ENCODE measurements around the gene AOAH. TPM values are rescaled to one million over a fixed set of nuclear protein-coding genes. Genes with fewer than 3 reads are reported as not detected.

Gene AOAH
- total RNA-seq, 4 donors from 2014 or later = 0.93 to 20.5 (median 9.9) TPM

GRCh38 chr7:36604806-36605205 is 119.5 kb downstream of the AOAH start:
- H3K27me3 ChIP-seq = no peaks in the 10 kb centered on the region
- TF ChIP-seq EP300 (IDR thresholded peaks at IDR 0.05) = no peak
- no peak for TF ChIP-seq CTCF (IDR thresholded peaks at IDR 0.05)
- TF ChIP-seq POLR2AphosphoS5 (IDR thresholded peaks at IDR 0.05) = no peak
- no peak for TF ChIP-seq POLR2A (IDR thresholded peaks at IDR 0.05)
- no peaks in the 10 kb centered on the region for H3K9me3 ChIP-seq
- H3K4me1 ChIP-seq = no peaks in the 10 kb centered on the region
- H3K27ac ChIP-seq = no peak overlapping the region
- no peak for ATAC-seq
- WGBS, 2 donors (ENCODE audit: low coverage in 1 of 2) = 73% methylated on average over 3 of the region's 3 CpGs; no CpG with 5 or more reads in 1 of the 2 donors
- H3K36me3 ChIP-seq = no peaks in the 10 kb centered on the region
- H3K4me3 ChIP-seq = no peak overlapping the region

- TF ChIP-seq POLR2A (IDR thresholded peaks at IDR 0.05) (no peak), EP300 (IDR thresholded peaks at IDR 0.05) (no peak), CTCF (IDR thresholded peaks at IDR 0.05) (no peak), POLR2AphosphoS5 (IDR thresholded peaks at IDR 0.05) (no peak)
- ATAC-seq = no peak
- no peaks in the 10 kb centered on the region for H3K9me3 ChIP-seq
- no peak overlapping the region for H3K27ac ChIP-seq
- H3K4me3 ChIP-seq = no peak overlapping the region
- no peaks in the 10 kb centered on the region for H3K36me3 ChIP-seq
- no peaks in the 10 kb centered on the region for H3K27me3 ChIP-seq
- 67 to 87% methylated on average over 3 to 7 of the region's 7 CpGs for whole genome bisulfite sequencing, 2 donors (ENCODE audit: low coverage in 1 of 2)
- H3K4me1 ChIP-seq = no peaks in the 10 kb centered on the region
Measured at GRCh38 chr7:36602934-36603887, 121.1 kb downstream of the AOAH start.

GRCh38 chr7:36602511-36602910 is 121.8 kb downstream of the AOAH start:
- Histone ChIP-seq H3K27me3 (no peaks in the 10 kb centered on the region), H3K27ac (no peak overlapping the region), H3K4me1 (no peaks in the 10 kb centered on the region), H3K4me3 (no peak overlapping the region), H3K36me3 (no peaks in the 10 kb centered on the region), H3K9me3 (no peaks in the 10 kb centered on the region)
- 67 to 94% methylated on average over 3 of the region's 3 CpGs for WGBS, 2 donors (ENCODE audit: low coverage in 1 of 2)
- no peak for TF ChIP-seq POLR2A (IDR thresholded peaks at IDR 0.05)
- TF ChIP-seq POLR2AphosphoS5 (IDR thresholded peaks at IDR 0.05) = no peak
- TF ChIP-seq CTCF (IDR thresholded peaks at IDR 0.05) = no peak
- TF ChIP-seq EP300 (IDR thresholded peaks at IDR 0.05) = no peak
- no peak for ATAC-seq

- Histone ChIP-seq H3K27ac (no peak overlapping the region), H3K27me3 (no peaks in the 10 kb centered on the region), H3K9me3 (no peaks in the 10 kb centered on the region), H3K4me3 (no peak overlapping the region), H3K36me3 (no peaks in the 10 kb centered on the region), H3K4me1 (no peaks in the 10 kb centered on the region)
- TF ChIP-seq POLR2A (IDR thresholded peaks at IDR 0.05) (no peak), EP300 (IDR thresholded peaks at IDR 0.05) (no peak), POLR2AphosphoS5 (IDR thresholded peaks at IDR 0.05) (no peak), CTCF (IDR thresholded peaks at IDR 0.05) (no peak)
- WGBS, 2 donors (ENCODE audit: low coverage in 1 of 2) = 60 to 61% methylated on average over 3 of the region's 3 CpGs
- ATAC-seq = no peak
Measured at GRCh38 chr7:36601601-36602000, 122.7 kb downstream of the AOAH start.
